A673 (cell line): Measurements from ENCODE around the gene RCHY1. TPM values are rescaled to one million over a fixed set of nuclear protein-coding genes. Genes with fewer than 3 reads are reported as not detected.
A peak's percentile ranks its signal among the peaks of the same experiment; 100 is the strongest.

Experiments used
- BruUV-seq: library from RNA; stranded (reverse); fragments of 400-500 nt; replicated peaks from 2 replicates; lab custom pipeline; 2021; lab: Mats Ljungman, UMichigan
- CTCF ChIA-PET: fragments of 300-600 bp; sonication (Branson Sonifier 250); formaldehyde crosslinking; loops from one replicate; lab custom pipeline; 2022; ENCODE audit warnings: antibody characterized with exemption; lab: Charles Lee
- POLR2A ChIA-PET: fragments of 300-600 bp; sonication (Branson Sonifier 250); formaldehyde crosslinking; loops from one replicate; lab custom pipeline; 2022; ENCODE audit warnings: antibody characterized with exemption; ENCODE audit not compliant: low non-redundant PET; lab: Charles Lee
- DNase-seq: peaks from one replicate; pipeline ENCODE4 v3.0.0-alpha.2; 2015; ENCODE audit warnings: low spot score
- H3K27ac ChIP-seq: fragments of 200-600 bp; sonication (generic); 2 replicates; pipeline ENCODE4 v1.5.1; 2016; ENCODE audit warnings: mixed run types, low read depth, mild to moderate bottlenecking, mixed read lengths, antibody characterized with exemption, low read length; ENCODE audit not compliant: poor library complexity, severe bottlenecking
- H3K27me3 ChIP-seq: fragments of 200-600 bp; sonication (generic); replicated peaks from 2 replicates; pipeline ENCODE4 v1.6.1; 2017; ENCODE audit warnings: mixed run types, low read depth, mild to moderate bottlenecking, mixed read lengths, antibody characterized with exemption, low read length; ENCODE audit not compliant: insufficient read depth, poor library complexity
- H3K36me3 ChIP-seq: fragments of 200-600 bp; sonication (generic); 2 replicates; pipeline ENCODE4 v1.6.1; 2016; ENCODE audit warnings: mixed run types, mild to moderate bottlenecking, mixed read lengths, antibody characterized with exemption, low read length; ENCODE audit not compliant: insufficient read depth, poor library complexity, severe bottlenecking
- H3K4me1 ChIP-seq: fragments of 200-600 bp; sonication (generic); 2 replicates; pipeline ENCODE4 v1.6.1; 2017; ENCODE audit warnings: mixed run types, mild to moderate bottlenecking, mixed read lengths, antibody characterized with exemption, low read length; ENCODE audit not compliant: insufficient read depth, poor library complexity, severe bottlenecking
- H3K4me3 ChIP-seq: fragments of 200-600 bp; sonication (generic); 2 replicates; pipeline ENCODE4 v1.5.1; 2016; ENCODE audit warnings: low read depth, mixed run types, mild to moderate bottlenecking, mixed read lengths, low read length; ENCODE audit not compliant: poor library complexity, severe bottlenecking
- H3K9me3 ChIP-seq: fragments of 200-600 bp; sonication (generic); 2 replicates; pipeline ENCODE4 v1.6.1; 2016; ENCODE audit warnings: mixed run types, low read depth, mild to moderate bottlenecking, mixed read lengths, antibody characterized with exemption, low read length; ENCODE audit not compliant: poor library complexity, severe bottlenecking
- EZH2 ChIP-seq: fragments of 200-600 bp; sonication (generic); IDR thresholded peaks from 2 replicates; pipeline ENCODE4 v1.6.1; 2017; ENCODE audit warnings: borderline replicate concordance, low read depth, mild to moderate bottlenecking, mixed read lengths, antibody characterized with exemption, low read length; ENCODE audit not compliant: poor library complexity, severe bottlenecking
- intact Hi-C: fragments of 100-400 bp; cut with micrococcal nuclease; formaldehyde crosslinking; loops from one replicate; pipeline ENCODE4 v1.10.0; 2022; ENCODE audit not compliant: unreplicated experiment
- total RNA-seq: library from RNA; stranded (reverse); gene quantifications from 2 replicates; pipeline ENCODE4 v1.2.3, GENCODE V29; 2021
- TF ChIP-seq, protein P1 (sequence below): fragments of 300-800, 200-600 bp; sonication (generic); conservative IDR thresholded peaks from 2 replicates; pipeline ENCODE4 v1.5.1; 2017; ENCODE audit warnings: low read depth, mild to moderate bottlenecking, antibody characterized with exemption, low read length, moderate library complexity, mixed read lengths

The RCHY1 gene
- total RNA-seq, 1 experiment from 2014 or later, result 36.0 TPM

DNA sequence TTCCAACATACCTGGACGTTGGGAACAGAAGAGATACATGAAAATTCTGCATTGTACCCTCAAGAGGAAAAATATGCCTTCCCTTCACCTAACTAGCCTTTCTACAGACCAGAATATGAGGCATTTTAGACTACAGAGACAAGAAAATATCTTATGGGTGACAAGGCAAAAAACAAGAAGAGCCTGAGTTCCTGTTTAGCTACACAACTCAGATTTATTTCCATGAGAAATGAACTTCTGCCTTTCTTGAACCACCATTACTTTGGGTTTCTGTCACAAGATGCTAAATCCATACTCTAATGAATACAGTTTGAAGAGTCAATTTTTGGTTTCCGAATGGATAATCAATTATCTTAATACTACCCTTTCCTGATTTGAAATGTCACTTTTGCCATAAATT is 18.7 kb downstream of the RCHY1 start:
- no peak overlapping the region for H3K27ac ChIP-seq
- no peaks in the 10 kb centered on the region for H3K27me3 ChIP-seq
- BruUV-seq, result no TSS peak
- POLR2A ChIA-PET, result no interaction called here
- TF ChIP-seq, protein P1, sequence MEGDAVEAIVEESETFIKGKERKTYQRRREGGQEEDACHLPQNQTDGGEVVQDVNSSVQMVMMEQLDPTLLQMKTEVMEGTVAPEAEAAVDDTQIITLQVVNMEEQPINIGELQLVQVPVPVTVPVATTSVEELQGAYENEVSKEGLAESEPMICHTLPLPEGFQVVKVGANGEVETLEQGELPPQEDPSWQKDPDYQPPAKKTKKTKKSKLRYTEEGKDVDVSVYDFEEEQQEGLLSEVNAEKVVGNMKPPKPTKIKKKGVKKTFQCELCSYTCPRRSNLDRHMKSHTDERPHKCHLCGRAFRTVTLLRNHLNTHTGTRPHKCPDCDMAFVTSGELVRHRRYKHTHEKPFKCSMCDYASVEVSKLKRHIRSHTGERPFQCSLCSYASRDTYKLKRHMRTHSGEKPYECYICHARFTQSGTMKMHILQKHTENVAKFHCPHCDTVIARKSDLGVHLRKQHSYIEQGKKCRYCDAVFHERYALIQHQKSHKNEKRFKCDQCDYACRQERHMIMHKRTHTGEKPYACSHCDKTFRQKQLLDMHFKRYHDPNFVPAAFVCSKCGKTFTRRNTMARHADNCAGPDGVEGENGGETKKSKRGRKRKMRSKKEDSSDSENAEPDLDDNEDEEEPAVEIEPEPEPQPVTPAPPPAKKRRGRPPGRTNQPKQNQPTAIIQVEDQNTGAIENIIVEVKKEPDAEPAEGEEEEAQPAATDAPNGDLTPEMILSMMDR, result no peak
- CTCF ChIA-PET, result no interaction called here
- H3K36me3 ChIP-seq, result peaks cover 12% of the 10 kb centered on the region
- no peaks in the 10 kb centered on the region for H3K4me1 ChIP-seq
- no peak for DNase-seq
- H3K9me3 ChIP-seq, result peaks cover 6% of the 10 kb centered on the region
- intact Hi-C loops, result no loop called here
- H3K4me3 ChIP-seq, result no peak overlapping the region

DNA sequence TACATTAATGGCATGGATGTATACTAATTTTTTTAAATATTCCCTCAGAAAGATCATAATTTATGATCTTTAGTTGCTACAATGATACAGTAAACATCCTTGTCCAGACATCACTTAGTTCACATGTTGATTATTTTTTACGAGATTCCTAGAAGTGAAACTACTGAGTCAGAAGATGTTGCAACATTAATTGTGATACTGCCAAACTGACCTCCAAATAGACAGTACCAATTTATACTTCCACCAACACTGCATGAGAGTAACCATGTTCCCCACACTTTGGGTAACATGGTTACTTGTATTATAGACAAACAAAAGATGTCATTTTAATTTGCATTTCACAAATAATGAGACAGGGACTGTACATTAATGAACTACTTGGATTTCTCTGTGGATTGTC is 19.6 kb downstream of the RCHY1 start:
- H3K4me3 ChIP-seq, result no peak overlapping the region
- BruUV-seq, result no TSS peak
- no peaks in the 10 kb centered on the region for H3K4me1 ChIP-seq
- intact Hi-C loops, result no loop called here
- ChIA-PET POLR2A (no interaction called here), CTCF (no interaction called here)
- H3K27ac ChIP-seq, result no peak overlapping the region
- H3K36me3 ChIP-seq, result peaks cover 20% of the 10 kb centered on the region
- H3K9me3 ChIP-seq, result peaks cover 6% of the 10 kb centered on the region
- TF ChIP-seq, protein P1, result no peak
- no peak for TF ChIP-seq EZH2
- no peaks in the 10 kb centered on the region for H3K27me3 ChIP-seq
- DNase-seq, result no peak

DNA sequence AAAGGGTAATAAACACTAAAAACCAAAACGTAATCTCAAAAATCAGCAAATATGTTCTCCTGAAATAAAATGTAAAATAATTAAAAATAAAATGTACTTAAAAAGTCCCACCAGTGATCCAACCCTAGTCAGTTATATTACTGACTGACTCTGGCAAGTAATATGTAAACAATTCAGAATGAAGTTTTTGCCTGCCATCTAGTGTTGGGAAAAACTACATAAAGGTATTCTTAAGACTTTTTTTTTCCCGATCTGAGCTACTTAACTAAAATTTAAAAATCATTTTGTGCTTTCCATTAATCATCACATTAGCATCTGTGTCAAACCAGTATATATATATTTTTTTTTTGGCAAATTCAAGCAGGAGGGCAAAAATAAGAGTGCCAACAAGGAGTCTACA is 24.0 kb downstream of the RCHY1 start:
- Histone ChIP-seq H3K36me3 (peaks cover 19% of the 10 kb centered on the region), H3K4me3 (no peak overlapping the region), H3K27me3 (no peaks in the 10 kb centered on the region), H3K9me3 (no peaks in the 10 kb centered on the region), H3K27ac (no peak overlapping the region), H3K4me1 (no peaks in the 10 kb centered on the region)
- no TSS peak for BruUV-seq
- no peak for DNase-seq
- intact Hi-C loops, result no loop called here
- POLR2A ChIA-PET, result no interaction called here
- CTCF ChIA-PET, result no interaction called here
- TF ChIP-seq, protein P1, result peak; percentile 23; the same call in 1 of the 2 replicates
- TF ChIP-seq EZH2, result no peak
